Adrenal gland (tissue), 5 donors: ENCODE results near the gene CUL3.

Experiments
- CTCF ChIP-seq, 6 experiments: fragments of 450-650 bp in 4 of 6; fragments of 200-600 bp in 2 of 6; sonication (generic) in 1 of 6; IDR thresholded peaks; 1 replicate in 5 of 6; 2 replicates in 1 of 6; pipeline versions ENCODE4 v1.5.1 to v1.8.0; 2016 to 2021; ENCODE audit warnings: antibody characterized with exemption in 6 of 6, mild to moderate bottlenecking in 2 of 6, moderate library complexity in 1 of 6
- POLR2A ChIP-seq, 2 donors: fragments of 450-650 bp; IDR thresholded peaks; one replicate each; pipeline ENCODE4 v1.6.1; 2017; ENCODE audit warnings: antibody characterized with exemption in 2 of 2, mild to moderate bottlenecking in 2 of 2, moderate library complexity in 1 of 2
- donor health status: DM: no; HTN: no; CAD: no.

GRCh38 chr2:224427471-224427870 is 157.7 kb downstream of the CUL3 start:
- TF ChIP-seq CTCF (IDR thresholded peaks at IDR 0.05): no peak
- no peak for TF ChIP-seq POLR2A (IDR thresholded peaks at IDR 0.05)
